HT1080 (cell line): ENCODE data around the gene CAPG. TPM values are rescaled to one million over a fixed set of nuclear protein-coding genes. Genes with fewer than 3 reads are reported as not detected.
"Not testable (repeated sequence)": the region's sequence is repeated elsewhere in the genome, so short reads cannot be mapped to it uniquely, and the experiment has no call there.

Experiments
- DNase-seq: peaks from one replicate; pipeline ENCODE4 v3.0.0-alpha.2; 2015; ENCODE audit warnings: low read depth
- polyA plus RNA-seq, 2 experiments: library from polyadenylated mRNA; depleted of rRNA; stranded (reverse); fragments of >200 nt; gene quantifications; 2 replicates each; pipeline ENCODE4 v1.2.3, GENCODE V29; 2015
- total RNA-seq: library from RNA; depleted of rRNA; stranded (reverse); fragments of >200 nt; shearing (Covaris generic); gene quantifications from 2 replicates; pipeline ENCODE4 v1.2.3, GENCODE V29; 2014; rRNA removed

The CAPG gene, protein sequence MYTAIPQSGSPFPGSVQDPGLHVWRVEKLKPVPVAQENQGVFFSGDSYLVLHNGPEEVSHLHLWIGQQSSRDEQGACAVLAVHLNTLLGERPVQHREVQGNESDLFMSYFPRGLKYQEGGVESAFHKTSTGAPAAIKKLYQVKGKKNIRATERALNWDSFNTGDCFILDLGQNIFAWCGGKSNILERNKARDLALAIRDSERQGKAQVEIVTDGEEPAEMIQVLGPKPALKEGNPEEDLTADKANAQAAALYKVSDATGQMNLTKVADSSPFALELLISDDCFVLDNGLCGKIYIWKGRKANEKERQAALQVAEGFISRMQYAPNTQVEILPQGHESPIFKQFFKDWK
- 349 and 399 TPM in 2 replicates for total RNA-seq
- 49.7 and 62.8 TPM in 2 replicates for polyA plus RNA-seq (2015; cell fraction: cytosol; rRNA removed)
- polyA plus RNA-seq (2015; cell fraction: nucleus; rRNA removed), result 57.6 and 66.0 TPM in 2 replicates

DNA sequence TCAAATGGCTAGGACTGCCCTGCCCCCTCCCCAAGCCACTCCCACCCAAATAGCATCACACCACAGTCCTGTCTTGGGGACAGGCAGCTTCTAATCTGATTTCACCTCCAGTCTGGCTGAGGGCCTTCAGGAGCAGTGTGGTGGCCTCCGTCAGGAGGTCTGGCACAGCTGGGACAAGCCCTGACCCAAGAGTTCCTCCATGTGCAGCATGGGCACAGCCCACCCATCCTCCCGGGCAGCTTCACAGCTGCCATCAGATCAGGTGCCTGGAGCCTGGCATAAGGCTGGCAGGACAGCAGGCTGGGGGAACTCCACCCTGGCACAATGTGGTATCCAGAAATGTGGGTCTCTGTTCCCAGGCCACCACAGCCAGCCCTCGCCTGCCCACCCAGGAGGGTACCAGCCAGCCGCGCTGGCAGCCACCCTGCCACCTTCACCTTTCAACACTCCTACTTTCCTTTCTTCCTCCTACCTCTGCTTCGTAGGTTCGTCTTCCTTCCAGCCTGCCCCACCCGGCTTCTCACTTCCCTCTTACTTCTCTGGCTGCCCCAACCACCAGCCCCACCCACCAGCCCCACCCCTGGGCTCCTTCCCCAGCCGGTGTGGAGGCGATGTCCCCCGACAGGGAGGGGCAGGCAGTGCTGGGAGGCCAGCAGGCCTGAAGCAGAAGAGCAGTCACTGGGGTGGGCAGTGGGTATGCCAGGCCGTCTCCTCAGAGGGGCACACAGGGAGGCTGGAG is at the start of gene CAPG:
Gene CAPG (minus strand): TSS at position 522 of the 739 bp plus-strand sequence. CDS start 8,221 bp downstream, outside the sequence.
- peak; percentile 75 for DNase-seq

DNA sequence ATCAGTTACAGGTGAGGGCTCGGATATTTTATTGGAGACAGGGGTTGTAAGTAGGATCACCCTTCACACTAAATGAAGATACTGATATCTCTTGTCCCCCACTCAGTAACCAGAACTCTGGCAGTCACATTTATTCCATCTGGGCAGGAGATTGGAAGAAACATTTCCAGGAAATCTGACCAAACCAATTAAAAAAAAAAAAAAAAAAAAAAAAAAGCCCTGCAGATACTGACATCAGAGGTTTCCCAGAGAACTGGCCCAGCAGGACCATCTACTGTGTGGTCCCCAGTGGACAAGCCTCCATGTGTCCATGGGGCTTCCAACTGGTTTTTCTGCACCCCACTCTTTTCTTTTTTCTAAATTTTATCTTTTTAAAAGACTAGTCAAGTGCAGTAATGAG is 49.6 kb upstream of the CAPG start:
- no peak for DNase-seq

DNA sequence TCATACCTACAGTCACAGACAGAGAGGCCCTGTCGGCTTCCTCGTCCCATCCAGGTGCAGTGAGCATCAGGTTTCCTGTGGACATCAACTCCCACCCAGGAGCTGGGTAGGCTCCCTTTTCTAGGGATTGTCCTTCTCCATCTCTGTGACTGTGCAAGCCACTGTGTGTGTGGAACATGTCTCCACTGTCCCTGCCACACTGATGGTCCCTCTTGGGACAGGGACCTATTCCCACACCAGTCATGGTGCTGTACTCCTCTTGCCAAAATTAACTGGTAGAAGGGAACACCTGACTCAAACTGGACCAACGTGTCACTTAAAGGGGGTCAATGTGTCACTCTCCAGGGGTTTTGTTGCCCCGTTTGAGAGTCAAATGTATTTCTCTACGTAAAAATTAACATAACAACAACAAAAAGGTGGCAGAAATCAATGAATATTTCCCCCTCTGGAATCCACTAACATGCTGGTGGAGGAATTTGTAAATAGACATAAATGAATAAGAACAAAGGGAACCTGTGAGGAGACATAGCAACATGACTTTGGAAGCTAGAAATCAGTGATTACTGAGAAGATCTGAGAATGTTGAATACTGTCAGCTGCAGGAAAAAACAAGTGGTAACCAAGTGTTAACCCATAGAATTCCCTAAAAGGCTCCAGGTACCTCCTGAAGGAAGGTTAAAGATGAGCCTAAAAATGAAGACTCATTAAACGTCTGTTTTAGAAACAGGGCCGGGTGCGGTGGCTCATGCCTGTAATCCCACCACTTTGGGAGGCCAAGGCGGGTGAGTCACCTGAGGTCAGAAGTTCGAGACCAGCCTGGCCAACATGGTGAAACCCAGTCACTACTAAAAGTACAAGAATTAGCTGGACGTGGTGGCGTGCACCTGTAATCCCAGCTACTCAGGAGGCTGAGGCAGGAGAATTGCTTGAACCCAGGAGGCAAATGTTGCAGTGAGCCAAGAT is 48.7 kb upstream of the CAPG start:
- peak; percentile 35 for DNase-seq

DNA sequence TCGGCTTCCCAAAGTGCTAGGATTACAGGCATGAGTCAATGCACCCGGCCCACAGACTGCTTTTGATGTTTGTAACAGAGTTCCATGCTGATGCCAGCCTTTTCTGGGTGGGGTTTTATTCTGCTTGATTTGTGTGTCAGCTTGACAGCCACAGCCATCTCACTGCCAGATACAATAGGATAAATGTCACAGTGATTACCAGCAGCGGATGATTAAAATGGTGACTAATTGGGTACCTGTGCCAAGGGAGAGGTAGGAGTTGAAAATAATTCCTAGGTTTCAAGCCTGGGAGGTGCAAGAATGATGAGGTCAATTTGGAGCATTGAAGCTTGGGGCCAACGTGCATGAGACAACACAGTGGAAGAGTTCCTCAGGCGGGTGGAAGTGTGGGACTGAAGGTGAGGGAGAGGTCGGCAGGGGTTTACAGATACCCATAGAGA is 47.7 kb upstream of the CAPG start:
- peak; percentile 89 for DNase-seq

DNA sequence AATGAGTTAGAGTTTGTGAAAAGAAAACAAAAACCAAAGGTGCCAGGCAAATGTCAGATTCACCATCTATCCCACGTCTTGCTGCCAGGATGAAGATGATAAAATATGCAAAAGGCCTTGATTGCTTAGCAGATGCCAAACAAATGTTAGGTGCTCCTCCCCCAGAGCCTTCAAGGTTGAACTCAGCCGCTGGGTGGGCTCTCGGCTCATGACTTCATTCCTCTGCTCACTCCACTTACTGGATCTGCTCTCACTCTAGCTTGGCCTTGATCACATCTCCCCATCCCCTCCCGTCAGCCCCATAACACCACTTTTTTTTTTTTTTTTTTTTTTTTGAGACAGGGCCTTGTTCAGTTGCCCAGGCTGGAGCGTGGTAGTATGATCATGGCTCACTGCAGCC is 46.9 kb upstream of the CAPG start:
- DNase-seq, result no peak

DNA sequence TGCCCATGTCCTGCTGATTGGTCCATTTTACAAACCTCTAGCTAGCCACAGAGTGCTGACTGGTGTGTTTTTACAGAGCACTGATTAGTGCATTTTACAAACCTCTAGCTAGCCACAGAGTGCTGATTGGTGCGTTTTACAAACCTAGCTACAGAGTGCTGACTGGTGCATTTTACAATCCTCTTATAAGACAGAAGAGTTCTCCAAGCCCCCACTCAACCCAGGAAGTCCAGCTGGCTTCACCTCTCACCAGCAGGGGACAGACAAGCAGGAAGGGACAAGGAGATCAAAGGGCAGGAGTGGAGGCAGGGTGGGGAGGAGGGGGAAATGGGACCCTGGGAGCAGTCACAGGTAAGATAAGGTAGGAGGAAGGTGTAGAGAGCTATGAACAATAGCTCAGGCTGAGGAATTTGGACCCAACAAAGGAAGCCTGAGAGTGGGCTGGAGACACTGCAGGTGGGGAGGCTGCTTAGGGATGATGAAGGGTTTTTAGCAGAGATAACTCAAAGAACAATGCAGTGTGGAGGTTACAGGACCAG is 45.5 kb upstream of the CAPG start:
- DNase-seq, result no peak

DNA sequence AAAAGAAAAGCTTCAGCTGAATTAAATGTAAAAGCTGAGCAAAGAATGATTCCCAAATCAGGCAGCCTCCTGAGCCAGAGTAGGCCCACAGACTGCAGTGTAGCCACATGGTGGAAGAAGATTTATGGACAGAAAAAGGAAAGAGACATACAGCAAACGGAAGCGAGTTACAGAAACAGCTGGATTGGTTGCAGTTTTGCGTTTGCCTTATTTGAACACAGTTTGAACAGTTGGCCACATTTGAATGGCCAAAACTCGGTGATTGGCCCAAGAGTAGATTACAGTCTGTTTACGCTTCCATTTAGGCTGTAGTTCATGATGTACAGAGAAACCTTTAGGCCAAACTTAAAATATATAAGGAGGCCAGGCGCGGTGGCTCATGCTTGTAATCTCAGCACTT is 43.4 kb upstream of the CAPG start:
- no peak for DNase-seq

DNA sequence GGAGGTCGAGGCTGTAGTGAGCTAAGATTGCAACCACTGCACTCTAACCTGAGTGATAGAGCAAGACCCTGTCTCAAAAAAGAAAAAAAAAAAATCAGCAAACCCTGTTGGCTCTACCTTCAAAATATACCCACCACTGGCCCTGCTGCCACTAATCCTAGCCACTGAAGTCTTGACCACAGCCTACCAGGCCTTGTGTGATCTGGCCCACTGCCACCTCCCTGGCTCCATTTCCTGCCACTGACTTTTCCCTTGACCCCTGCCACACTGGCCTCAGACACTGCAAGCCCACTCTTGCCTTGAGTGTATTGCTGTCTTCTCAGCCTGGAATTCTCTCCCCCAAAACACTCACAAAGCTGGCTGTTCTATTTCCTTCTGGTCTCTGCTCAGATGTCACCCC is 42.1 kb upstream of the CAPG start:
- no peak for DNase-seq

DNA sequence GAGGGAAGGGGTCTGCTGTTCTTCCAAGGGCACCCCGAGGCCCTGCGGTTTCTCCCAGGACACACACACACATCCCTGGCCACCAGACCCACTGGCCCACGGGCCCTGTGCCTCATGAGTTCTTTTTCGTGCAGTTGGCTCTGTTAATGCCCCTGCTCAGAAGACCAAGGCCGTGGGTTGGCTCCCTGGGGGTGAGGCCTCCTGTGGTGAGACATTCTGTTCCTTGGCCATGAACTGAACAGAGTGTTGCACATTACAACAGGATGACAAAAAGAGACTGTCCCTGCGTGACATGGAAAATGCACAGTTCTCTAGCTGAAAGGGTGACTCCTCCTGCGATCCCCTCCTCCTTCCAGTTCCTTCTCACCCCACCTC is 39.0 kb upstream of the CAPG start:
- DNase-seq, result no peak

DNA sequence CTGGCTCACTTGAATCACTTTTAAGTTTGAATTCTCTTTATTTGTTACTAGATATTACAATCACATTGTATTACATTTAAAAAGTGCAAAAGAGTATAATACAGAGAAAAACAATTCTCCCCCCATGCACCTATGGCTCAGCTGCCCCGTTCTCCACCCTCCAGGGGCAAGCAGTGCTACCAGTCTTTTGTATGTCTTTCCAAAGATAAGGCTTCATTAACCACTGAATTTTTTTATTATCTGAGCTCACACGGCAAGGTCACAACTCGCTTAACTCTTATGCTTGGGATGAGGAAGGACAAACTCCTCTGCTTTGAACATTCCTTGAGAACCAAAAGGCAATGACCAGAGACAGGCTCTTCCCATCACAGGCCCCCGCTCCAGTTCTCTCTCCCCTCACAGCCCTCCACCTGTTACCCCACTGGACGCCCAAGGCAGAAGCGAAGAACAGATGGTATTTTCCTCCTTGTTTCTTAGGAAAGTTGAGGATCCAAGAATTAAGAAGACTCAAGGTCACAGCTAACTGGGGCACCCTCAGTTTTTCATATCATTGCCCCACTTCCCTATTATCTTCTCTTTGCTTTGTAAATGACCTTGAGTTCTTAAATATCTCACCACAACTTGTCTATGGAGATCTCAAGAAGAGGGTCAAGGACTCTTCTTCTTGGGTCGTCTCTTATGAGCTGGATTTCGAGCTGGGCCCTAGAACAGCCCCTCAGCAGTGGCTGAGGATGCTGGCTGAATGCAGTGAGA is 38.5 kb upstream of the CAPG start:
- no peak for DNase-seq

DNA sequence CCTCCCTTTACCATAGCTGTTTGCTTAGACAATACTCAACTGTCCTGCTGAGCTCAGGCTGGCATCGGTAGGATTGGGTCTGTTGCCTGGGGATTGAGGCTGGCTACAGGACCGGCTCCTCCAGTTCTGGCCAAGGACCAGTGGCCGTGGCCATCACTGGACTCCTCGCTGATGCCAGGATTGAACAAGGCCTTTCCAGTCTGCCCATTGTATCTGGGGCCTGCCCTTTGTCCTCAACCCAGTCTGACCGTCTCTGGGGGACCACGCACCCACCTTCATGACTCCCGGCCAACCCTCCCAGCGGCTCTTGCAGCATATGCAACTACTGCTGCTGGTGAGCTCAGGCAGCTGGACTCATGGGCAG is 37.0 kb upstream of the CAPG start:
- no peak for DNase-seq

DNA sequence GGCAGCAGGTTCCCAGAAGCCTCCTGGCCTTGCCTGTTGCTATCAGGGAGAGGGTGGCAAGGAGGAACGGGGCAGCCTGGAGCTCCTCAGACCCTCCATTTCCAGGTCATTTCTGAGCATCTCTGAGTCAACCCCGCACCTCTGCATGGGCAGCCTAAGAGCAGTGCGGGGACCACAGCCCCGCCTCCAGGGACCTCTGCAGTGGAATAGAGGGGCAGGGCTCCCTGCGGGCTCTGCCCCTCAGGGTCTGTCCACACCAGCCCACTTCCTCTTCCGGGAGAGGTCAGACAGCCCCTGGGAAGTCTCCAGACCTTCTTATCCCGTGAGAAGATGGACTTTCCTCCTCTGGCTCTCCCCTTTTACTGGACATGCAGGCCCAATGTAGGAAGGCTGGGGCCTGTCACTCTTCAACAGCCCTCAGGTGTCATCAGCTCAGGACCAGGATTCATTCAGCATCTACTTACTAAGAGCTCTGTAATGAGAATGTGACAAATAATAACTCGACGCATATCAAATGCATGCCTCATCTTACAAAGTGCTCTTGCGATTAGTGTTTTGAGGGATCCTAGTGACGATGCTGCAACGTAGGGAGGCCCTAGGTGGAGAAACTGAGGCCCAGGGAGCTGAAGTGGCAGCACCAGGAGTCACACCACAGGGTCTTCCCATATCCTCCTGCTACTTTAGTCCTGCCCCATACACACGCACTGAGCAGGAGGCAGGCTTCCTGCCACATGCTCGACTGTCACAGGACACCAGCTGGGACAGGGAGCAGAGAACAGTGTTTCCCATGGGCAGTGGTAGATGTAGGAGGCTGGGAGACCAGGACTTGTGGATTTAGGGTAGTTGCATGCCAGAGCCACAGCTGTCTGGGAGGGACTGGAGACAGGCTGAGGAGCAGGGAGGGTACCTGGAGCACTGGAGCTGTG is 36.4 kb upstream of the CAPG start:
- DNase-seq, result no peak

DNA sequence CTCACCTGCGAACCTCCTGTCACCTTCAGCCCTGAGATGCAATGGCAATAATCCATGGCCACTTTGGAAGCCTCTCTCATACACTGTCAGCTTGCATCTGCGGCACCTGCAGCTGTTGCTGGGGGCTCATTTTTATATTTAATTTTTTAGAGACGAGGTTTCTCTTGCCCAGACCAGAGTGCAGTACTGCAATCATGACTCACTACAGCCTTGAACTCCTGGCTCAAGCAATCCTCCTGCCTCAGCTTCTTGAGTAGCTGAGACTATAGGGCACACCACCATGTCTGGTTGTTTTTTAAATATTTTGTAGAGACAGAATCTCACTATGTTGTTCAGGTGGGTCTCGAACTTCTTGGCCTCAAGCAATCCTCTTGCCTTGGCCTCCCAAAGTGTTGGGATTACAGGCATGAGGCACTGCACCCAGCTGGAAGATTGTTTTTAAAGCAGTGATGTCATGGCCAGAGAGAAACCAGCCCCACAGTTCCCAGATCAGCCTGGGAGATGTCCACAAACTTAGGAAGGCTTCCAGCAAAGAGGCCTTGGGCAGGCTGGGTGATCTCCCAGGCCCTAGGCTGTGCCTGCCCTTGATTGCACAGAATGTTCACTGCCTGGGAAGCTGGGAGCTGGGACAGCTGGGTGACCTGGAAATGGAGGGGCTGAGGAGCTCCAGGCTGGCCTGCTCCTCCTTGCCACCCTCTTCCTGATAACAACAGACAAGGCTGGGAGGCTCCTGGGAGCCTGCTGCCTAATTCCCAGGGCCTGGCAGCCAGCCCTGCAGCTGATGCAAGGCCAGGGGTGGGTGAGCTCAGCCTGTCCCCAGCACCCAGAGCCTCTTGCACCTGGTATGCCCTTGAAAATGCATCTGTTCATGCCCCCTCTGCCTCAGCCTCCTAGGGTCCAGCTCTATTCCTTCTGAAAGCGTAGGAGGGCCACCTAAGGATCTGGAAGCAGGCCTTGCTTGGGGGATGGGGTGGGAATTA is 35.4 kb upstream of the CAPG start:
- peak; percentile 42 for DNase-seq

DNA sequence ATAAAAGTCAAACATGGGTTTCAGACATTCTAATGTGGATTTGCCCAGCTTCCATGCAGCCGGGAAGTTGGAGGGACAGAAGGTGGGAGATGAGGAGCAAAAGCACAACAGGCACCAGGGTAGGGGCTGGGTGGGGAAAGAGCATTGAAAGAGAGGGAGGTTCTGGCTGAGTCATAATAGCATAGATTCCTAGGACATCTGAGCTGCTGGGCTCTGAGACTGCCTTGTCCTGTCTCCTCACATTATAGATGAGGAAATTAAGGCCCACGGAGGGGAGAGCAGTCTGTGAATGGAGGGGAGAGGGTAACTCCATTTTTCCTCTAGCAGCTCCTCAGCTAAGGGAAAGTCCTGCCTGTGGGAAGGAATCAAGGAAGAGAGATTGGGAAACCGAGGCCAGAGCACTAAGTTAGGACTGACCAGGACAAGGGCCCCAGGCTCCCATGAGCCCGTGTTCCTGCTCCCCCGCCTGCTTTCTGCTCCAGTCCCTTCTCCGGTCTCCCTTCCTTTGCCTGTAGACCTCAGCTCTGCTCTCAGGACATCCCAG is 34.5 kb upstream of the CAPG start:
- DNase-seq, result no peak

DNA sequence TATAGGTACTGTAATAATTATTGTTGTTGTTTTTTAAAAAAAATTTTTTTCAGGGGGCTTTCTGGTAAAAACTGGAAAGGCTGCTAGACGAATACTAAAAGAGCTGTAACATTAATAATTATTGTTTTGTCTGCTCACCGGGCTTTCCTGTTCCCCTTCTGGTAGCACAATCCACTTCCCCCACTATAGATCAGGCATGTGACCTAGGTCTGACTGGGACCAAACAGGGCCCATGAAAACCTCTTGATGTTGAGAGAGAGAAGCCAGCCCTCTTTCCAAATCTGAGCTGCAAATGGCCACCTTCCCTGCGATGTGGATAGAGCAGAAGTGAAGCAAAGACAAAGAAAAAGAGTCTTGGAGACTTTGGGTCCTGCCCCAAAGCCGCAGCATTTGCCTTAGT is 31.7 kb upstream of the CAPG start:
- no peak for DNase-seq

DNA sequence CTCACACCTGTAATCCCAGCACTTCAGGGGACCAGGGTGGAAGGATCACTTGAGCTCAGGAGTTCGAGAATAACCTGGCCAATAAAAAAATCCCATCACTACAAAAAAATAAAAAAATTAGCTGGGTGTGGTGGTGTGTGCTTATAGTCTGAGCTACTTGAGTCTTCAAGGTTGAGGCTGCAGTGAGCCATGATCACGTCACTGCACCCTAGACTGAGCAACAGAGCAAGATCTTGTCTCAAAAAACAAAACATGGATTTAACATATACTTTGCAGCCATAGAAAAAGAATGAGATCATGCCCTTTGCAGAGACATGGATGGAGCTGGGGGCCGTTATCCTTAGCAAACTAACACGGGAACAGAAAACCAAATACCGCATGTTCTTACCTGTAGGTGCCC is 30.6 kb upstream of the CAPG start:
- DNase-seq, result no peak

DNA sequence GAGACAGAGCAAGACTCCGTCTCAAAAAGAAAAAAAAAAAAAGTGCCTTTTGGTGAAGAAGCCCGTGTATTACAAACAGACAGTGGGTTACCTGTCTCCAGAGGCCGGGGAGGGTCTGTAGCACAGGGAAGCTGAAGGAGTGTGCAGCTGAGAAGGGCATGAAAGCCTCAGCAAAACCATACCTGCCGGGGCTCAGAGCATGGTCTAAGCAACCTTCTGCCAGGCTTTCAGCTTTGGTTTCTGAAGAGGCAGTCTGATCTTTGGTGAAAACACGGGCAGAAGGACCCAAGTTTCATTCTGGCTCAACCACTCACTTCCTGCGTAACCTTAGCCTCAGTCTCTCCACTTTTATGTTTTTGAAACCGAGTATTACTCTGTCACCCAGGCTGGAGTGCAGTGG is 29.8 kb upstream of the CAPG start:
- no peak for DNase-seq

DNA sequence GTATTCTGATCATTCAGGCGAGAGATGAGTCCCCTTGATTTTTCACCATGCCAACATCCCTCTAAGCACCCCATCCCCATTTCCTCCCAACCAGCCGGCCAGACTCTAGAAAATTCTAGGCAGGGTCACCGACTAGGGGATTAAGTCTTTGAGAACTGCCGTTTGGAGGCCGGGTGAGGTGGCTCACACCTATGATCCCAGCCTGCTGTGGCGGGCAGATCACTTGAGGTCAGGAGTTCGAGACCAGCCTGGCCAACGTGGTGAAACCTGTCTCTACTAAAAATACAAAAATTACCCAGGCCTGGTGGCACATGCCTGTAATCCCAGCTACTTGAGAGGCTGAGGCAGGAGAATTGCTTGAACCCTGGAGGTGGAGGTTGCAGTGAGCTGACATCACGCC is 29.4 kb upstream of the CAPG start:
- DNase-seq, result not testable (repeated sequence)
